NT2/D1 (cell line): ENCODE data around the gene TADA1.

ENCODE experiments used
- SUZ12 ChIP-seq: IDR thresholded peaks from 2 replicates; pipeline ENCODE4 v1.6.1; 2011; ENCODE audit not compliant: insufficient read length, insufficient read depth; ENCODE audit errors: extremely low read depth
- YY1 ChIP-seq: IDR thresholded peaks from 2 replicates; pipeline ENCODE4 v1.6.1; 2011; ENCODE audit not compliant: insufficient read length, insufficient read depth
- ZNF274 ChIP-seq: IDR thresholded peaks from 2 replicates; pipeline ENCODE4 v1.6.1; 2011; ENCODE audit warnings: mild to moderate bottlenecking, low read depth, low read length

GRCh38 chr1:166827426-166827825 is 48.6 kb downstream of the TADA1 start:
- TF ChIP-seq ZNF274 (no peak), SUZ12 (no peak), YY1 (no peak)
